ENCODE results near the gene ARFGAP3. TPM values are rescaled to one million over a fixed set of nuclear protein-coding genes. Genes with fewer than 3 reads are reported as not detected.

ARFGAP3 gene
- total RNA-seq, 1 experiment from 2014 or later = 15.0 TPM

DNA sequence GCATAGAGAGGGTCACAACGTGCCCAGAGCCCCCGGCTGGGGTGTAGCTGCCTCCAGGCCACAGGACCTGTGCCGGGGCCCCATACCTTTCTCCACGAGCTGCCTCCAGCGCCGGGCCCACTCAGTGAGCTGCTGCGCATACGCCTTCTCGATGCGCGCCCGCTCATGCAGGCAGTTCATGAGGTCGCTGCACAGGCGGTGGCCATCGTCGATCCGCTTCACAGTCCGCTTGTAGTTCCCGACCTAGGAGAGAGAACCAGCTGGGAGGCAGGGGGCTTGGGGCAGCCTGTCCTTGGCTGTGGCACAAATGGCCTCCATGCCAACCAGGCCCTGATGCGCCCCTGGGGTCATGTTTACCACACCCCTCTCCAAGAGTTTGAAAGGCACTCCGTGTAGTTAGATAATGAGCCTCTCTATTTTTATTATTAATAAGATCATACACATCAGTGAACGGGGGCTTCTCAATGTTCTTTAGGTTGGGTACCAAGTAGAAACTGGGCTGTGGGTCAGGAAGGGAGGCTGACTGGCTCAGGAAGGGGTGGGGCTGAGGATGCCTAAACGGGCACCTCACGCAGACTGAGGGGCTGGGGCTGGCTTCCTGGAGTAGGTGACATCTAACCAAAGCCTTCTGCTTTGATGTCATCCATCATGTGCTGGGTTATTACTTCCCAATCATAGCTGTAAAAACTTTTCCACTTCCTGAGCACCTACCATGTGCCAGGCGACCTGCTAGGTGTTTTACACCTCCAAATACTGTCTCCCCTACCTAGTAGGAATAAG is 36.5 kb upstream of the ARFGAP3 start:
- H3K23ac ChIP-seq (ENCODE audit: insufficient read length, low read depth, low read length) = no peak overlapping the region
- H3K18ac ChIP-seq (ENCODE audit: insufficient read length, low read depth, low read length) = no peak overlapping the region
- no peaks in the 10 kb centered on the region for H3K23me2 ChIP-seq (ENCODE audit: insufficient read length, low read depth, low read length, poor library complexity, severe bottlenecking)
- no peak overlapping the region for H2AK5ac ChIP-seq (ENCODE audit: insufficient read length, low read length)
- H4K8ac ChIP-seq (replicated peaks; ENCODE audit: insufficient read length, low read depth, low read length) = no peak overlapping the region
- H4K20me1 ChIP-seq (ENCODE audit: control insufficient read depth, insufficient read depth, insufficient read length) = no peaks in the 10 kb centered on the region
- H3K4me2 ChIP-seq (ENCODE audit: insufficient read depth, insufficient read length, low read length) = no peak overlapping the region
- H3K14ac ChIP-seq (ENCODE audit: insufficient read depth, low read length) = no peak overlapping the region
- no peak overlapping the region for H3K9ac ChIP-seq (ENCODE audit: extremely low read depth, insufficient read length, low read length)
- no peak overlapping the region for H4K91ac ChIP-seq (ENCODE audit: insufficient read length, low read depth, low read length)
- H3K4me1 Mint-ChIP-seq = peaks cover 19 to 20% of the 10 kb centered on the region in 2 experiments
- H3K36me3 Mint-ChIP-seq (ENCODE audit: insufficient read depth in 1 of 3, low read depth in 3 of 3) = peaks cover 2 to 20% (median 17%) of the 10 kb centered on the region in 3 experiments; a peak in 6 of 7 replicates
- no peak overlapping the region for H2BK120ac ChIP-seq (ENCODE audit: low read depth, low read length, poor library complexity, severe bottlenecking)
- no peaks in the 10 kb centered on the region for H3K9me3 ChIP-seq (ENCODE audit: control insufficient read depth, low read depth, low read length)
- no peak overlapping the region for H2BK15ac ChIP-seq (ENCODE audit: low read depth, low read length)
- no peak overlapping the region for H4K5ac ChIP-seq (ENCODE audit: insufficient read length, low read depth, low read length)
- no peaks in the 10 kb centered on the region for H3K79me2 ChIP-seq (ENCODE audit: insufficient read depth, low read length)
- TF ChIP-seq, protein P1, sequence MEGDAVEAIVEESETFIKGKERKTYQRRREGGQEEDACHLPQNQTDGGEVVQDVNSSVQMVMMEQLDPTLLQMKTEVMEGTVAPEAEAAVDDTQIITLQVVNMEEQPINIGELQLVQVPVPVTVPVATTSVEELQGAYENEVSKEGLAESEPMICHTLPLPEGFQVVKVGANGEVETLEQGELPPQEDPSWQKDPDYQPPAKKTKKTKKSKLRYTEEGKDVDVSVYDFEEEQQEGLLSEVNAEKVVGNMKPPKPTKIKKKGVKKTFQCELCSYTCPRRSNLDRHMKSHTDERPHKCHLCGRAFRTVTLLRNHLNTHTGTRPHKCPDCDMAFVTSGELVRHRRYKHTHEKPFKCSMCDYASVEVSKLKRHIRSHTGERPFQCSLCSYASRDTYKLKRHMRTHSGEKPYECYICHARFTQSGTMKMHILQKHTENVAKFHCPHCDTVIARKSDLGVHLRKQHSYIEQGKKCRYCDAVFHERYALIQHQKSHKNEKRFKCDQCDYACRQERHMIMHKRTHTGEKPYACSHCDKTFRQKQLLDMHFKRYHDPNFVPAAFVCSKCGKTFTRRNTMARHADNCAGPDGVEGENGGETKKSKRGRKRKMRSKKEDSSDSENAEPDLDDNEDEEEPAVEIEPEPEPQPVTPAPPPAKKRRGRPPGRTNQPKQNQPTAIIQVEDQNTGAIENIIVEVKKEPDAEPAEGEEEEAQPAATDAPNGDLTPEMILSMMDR (conservative IDR thresholded peaks at IDR 0.05) = no peak
- peaks cover 2% of the 10 kb centered on the region for H3K79me1 ChIP-seq (ENCODE audit: insufficient read depth, low read depth, low read length, poor library complexity, severe bottlenecking)
- H3K9me3 Mint-ChIP-seq = no peaks in the 10 kb centered on the region
- H3T11ph ChIP-seq (ENCODE audit: low read length) = no peak overlapping the region
- no peaks in the 10 kb centered on the region for H3K4me1 ChIP-seq (ENCODE audit: insufficient read depth, low read length)
- DNase-seq = no peak
- H2BK20ac ChIP-seq (ENCODE audit: low read depth, low read length, poor library complexity, severe bottlenecking) = no peak overlapping the region
- H3K4me3 Mint-ChIP-seq = no peak overlapping the region
- no peak overlapping the region; a peak in 1 of 7 replicates for H3K27ac Mint-ChIP-seq
- H3K4ac ChIP-seq (ENCODE audit: low read depth, low read length) = no peak overlapping the region
- H3K27ac ChIP-seq (ENCODE audit: insufficient read length, low read depth, low read length) = no peak overlapping the region
- no CpG with 5 or more reads among the region's 25 CpGs for WGBS (ENCODE audit: extremely low coverage, insufficient read length, low lambda C conversion rate)
- no peak overlapping the region for H2BK12ac ChIP-seq (ENCODE audit: insufficient read length, low read depth, low read length)
- H3K27me3 Mint-ChIP-seq (ENCODE audit: low read depth) = no peaks in the 10 kb centered on the region; the same call in 1 of the 2 replicates
- no peak overlapping the region for H2BK5ac ChIP-seq (ENCODE audit: insufficient read length, low read length)
- no peak overlapping the region for H2AFZ ChIP-seq (ENCODE audit: low read length)
- H3K27me3 ChIP-seq (ENCODE audit: insufficient read depth, low read length) = no peaks in the 10 kb centered on the region
- no peak overlapping the region for H3K56ac ChIP-seq (ENCODE audit: insufficient read length, low read depth, low read length)

All from H9 (cell line).